Keratinocyte (primary cell): Measurements from ENCODE around the gene FBXO8. TPM values are rescaled to one million over a fixed set of nuclear protein-coding genes. Genes with fewer than 3 reads are reported as not detected.

Experiments
- DNase-seq: peaks from one replicate; pipeline ENCODE4 v3.0.0-alpha.2; 2011; ENCODE audit warnings: low read depth, missing footprints, low spot score
- FAIRE-seq: peaks from 2 replicates; lab custom pipeline; 2011; peaks lifted over from hg19 to GRCh38; lab: Jason Lieb, UNC
- H2AFZ ChIP-seq: 2 replicates; pipeline ENCODE4 v1.6.0; 2012; ENCODE audit warnings: low read length, control low read depth, inconsistent platforms; ENCODE audit not compliant: control insufficient read depth
- H3K27ac ChIP-seq: 2 replicates; pipeline ENCODE4 v1.5.1; 2011; ENCODE audit warnings: low read length; ENCODE audit not compliant: control insufficient read depth, insufficient read depth
- H3K27me3 ChIP-seq: 3 replicates; pipeline ENCODE4 v1.6.0; 2011; ENCODE audit warnings: low read length; ENCODE audit not compliant: control insufficient read depth, insufficient read depth; ENCODE audit errors: extremely low read depth
- H3K36me3 ChIP-seq, 2 experiments: 2 replicates in 1 of 2; 3 replicates in 1 of 2; pipeline ENCODE4 v1.5.1; 2011; ENCODE audit warnings: low read length in 2 of 2, mild to moderate bottlenecking in 1 of 2; ENCODE audit not compliant: control insufficient read depth in 2 of 2, insufficient read depth in 2 of 2; ENCODE audit errors: extremely low read depth in 1 of 2
- H3K4me1 ChIP-seq: 3 replicates; pipeline ENCODE4 v1.5.1; 2011; ENCODE audit warnings: low read length; ENCODE audit not compliant: control insufficient read depth, insufficient read depth; ENCODE audit errors: extremely low read depth
- H3K4me2 ChIP-seq: 3 replicates; pipeline ENCODE4 v1.6.0; 2011; ENCODE audit warnings: low read depth, low read length; ENCODE audit not compliant: control insufficient read depth, insufficient read depth; ENCODE audit errors: extremely low read depth
- H3K4me3 ChIP-seq, 3 experiments: fragments of 200-600 bp in 1 of 3; sonication (generic) in 1 of 3; 2 replicates in 2 of 3; 3 replicates in 1 of 3; pipeline ENCODE4 v1.5.1; 2011 to 2016; ENCODE audit warnings: low read length in 3 of 3, mild to moderate bottlenecking in 3 of 3, control low read depth in 2 of 3, inconsistent platforms in 1 of 3, low read depth in 1 of 3, mixed read lengths in 1 of 3, mixed run types in 1 of 3, moderate library complexity in 1 of 3; ENCODE audit not compliant: control insufficient read depth in 2 of 3, insufficient read depth in 2 of 3; ENCODE audit errors: extremely low read depth in 1 of 3
- H3K79me2 ChIP-seq: 2 replicates; pipeline ENCODE4 v1.6.0; 2012; ENCODE audit warnings: low read length; ENCODE audit not compliant: control insufficient read depth, insufficient read depth
- H3K9ac ChIP-seq: 3 replicates; pipeline ENCODE4 v1.6.0; 2011; ENCODE audit warnings: low read length; ENCODE audit not compliant: control insufficient read depth, insufficient read depth; ENCODE audit errors: extremely low read depth
- H3K9me1 ChIP-seq: 3 replicates; pipeline ENCODE4 v1.6.0; 2011; ENCODE audit warnings: low read length; ENCODE audit not compliant: control insufficient read depth, insufficient read depth; ENCODE audit errors: extremely low read depth
- H3K9me3 ChIP-seq: 2 replicates; pipeline ENCODE4 v1.5.1; 2012; ENCODE audit warnings: low read depth, low read length; ENCODE audit not compliant: control insufficient read depth
- H4K20me1 ChIP-seq: 3 replicates; pipeline ENCODE4 v1.6.0; 2011; ENCODE audit warnings: low read length; ENCODE audit not compliant: control insufficient read depth, insufficient read depth; ENCODE audit errors: extremely low read depth
- CTCF ChIP-seq, 3 experiments: IDR thresholded peaks in 1 of 3; conservative IDR thresholded peaks in 1 of 3; optimal IDR thresholded peaks in 1 of 3; 2 replicates in 2 of 3; 3 replicates in 1 of 3; pipeline versions ENCODE3 to v1.5.1; 2011; ENCODE audit warnings: low read length in 3 of 3, mild to moderate bottlenecking in 3 of 3, moderate library complexity in 2 of 3, control low read depth in 1 of 3, inconsistent platforms in 1 of 3; ENCODE audit not compliant: insufficient read depth in 2 of 3; ENCODE audit errors: extremely low read depth in 1 of 3
- EZH2 ChIP-seq: IDR thresholded peaks from one replicate; pipeline ENCODE4 v1.6.1; 2012; ENCODE audit warnings: inconsistent platforms, mild to moderate bottlenecking, low read length, moderate library complexity
- dilution Hi-C: fragments of 300-500 bp; cut with MboI; formaldehyde crosslinking; loops from one replicate; pipeline ENCODE4 v1.7.0; 2020; ENCODE audit warnings: low sequenced_read_pairs; ENCODE audit not compliant: extremely low pct_ligation_motif_present
- polyA plus RNA-seq, 5 experiments: library from polyadenylated mRNA; depleted of rRNA in 3 of 5; stranded (reverse) in 3 of 5; stranded (forward) in 1 of 5; unstranded in 1 of 5; fragments of >200 nt; gene quantifications; 1 replicate in 1 of 5; 2 replicates in 3 of 5; 3 replicates in 1 of 5; pipeline versions ENCODE4 v1.2.1 to v1.2.3, GENCODE V29; 2011 to 2012; ENCODE audit warnings: missing spikeins in 2 of 5, low read depth in 1 of 5, low replicate concordance in 1 of 5

Gene FBXO8
- polyA plus RNA-seq, 1 donor (not counting 4 experiments of a cell fraction or from before 2014, with no cell fraction given) = 21.0 TPM

- H3K27me3 ChIP-seq = peaks cover 45% of the 10 kb centered on the region
Observed at GRCh38 chr4:174210354-174210753, 73.1 kb downstream of the FBXO8 start.

GRCh38 chr4:174209341-174209740 is 74.1 kb downstream of the FBXO8 start:
- no peak overlapping the region for H3K4me2 ChIP-seq
- H3K79me2 ChIP-seq = no peaks in the 10 kb centered on the region
- TF ChIP-seq CTCF (optimal IDR thresholded peaks at IDR 0.05 in 1 of 3, IDR thresholded peaks at IDR 0.05 in 1 of 3, conservative IDR thresholded peaks at IDR 0.05 in 1 of 3; ENCODE audit: extremely low read depth in 1 of 3, insufficient read depth in 2 of 3, low read length in 3 of 3) (no peak), EZH2 (no peak)
- H3K4me3 ChIP-seq = no peak overlapping the region
- peaks cover 5% of the 10 kb centered on the region for H3K4me1 ChIP-seq
- H3K9ac ChIP-seq = no peak overlapping the region
- H3K27ac ChIP-seq = no peak overlapping the region
- FAIRE-seq = no peak
- H2AFZ ChIP-seq = no peak overlapping the region
- H3K9me3 ChIP-seq = no peaks in the 10 kb centered on the region
- H3K27me3 ChIP-seq = peaks cover 35% of the 10 kb centered on the region
- H4K20me1 ChIP-seq = no peaks in the 10 kb centered on the region
- dilution Hi-C loops = no loop called here
- H3K36me3 ChIP-seq = no peaks in the 10 kb centered on the region
- DNase-seq = no peak
- H3K9me1 ChIP-seq = no peaks in the 10 kb centered on the region

More at GRCh38 chr4:174210354-174210753, 73.1 kb downstream of the FBXO8 start:
- H3K9ac ChIP-seq = no peak overlapping the region
- peaks cover 7% of the 10 kb centered on the region for H3K4me1 ChIP-seq
- H3K79me2 ChIP-seq = no peaks in the 10 kb centered on the region
- dilution Hi-C loops = no loop called here
- H3K9me3 ChIP-seq = no peaks in the 10 kb centered on the region
- H3K27ac ChIP-seq = no peak overlapping the region
- no peak for TF ChIP-seq EZH2
- TF ChIP-seq CTCF (optimal IDR thresholded peaks at IDR 0.05 in 1 of 3, IDR thresholded peaks at IDR 0.05 in 1 of 3, conservative IDR thresholded peaks at IDR 0.05 in 1 of 3; ENCODE audit: extremely low read depth in 1 of 3, insufficient read depth in 2 of 3, low read length in 3 of 3) = peak in 1 of 3 experiments; percentile 7
- no peaks in the 10 kb centered on the region for H3K9me1 ChIP-seq
- H4K20me1 ChIP-seq = no peaks in the 10 kb centered on the region
- DNase-seq (no peak), FAIRE-seq (no peak)
- H2AFZ ChIP-seq = no peak overlapping the region
- H3K4me2 ChIP-seq = no peak overlapping the region
- no peak overlapping the region for H3K4me3 ChIP-seq
- H3K36me3 ChIP-seq = no peaks in the 10 kb centered on the region
